ENCODE measurements around the gene TTLL10. TPM values are rescaled to one million over a fixed set of nuclear protein-coding genes. Genes with fewer than 3 reads are reported as not detected.
A peak's percentile ranks its signal among the peaks of the same experiment; 100 is the strongest.

The TTLL10 gene
- total RNA-seq, 1 experiment from 2014 or later = not detected

DNA sequence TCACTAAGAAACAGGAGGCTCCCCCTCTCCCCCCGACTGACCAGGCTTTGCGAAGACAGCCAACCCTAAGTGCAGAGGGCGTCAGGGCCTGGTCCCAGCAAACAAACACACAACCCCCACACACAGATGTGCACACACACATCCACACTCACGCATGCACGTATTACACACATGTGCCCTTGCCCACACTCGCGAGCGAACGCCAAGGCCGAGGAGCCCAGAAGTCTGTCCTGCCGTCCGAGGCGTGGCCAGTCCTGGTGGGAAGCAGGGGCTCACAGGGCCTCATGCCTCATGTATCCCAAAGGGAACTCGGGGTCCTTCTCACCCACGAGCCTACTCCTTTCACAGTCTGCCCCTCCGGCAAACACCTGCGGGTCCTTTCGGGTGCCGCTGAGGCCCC, 56.1 kb downstream of the TTLL10 start:
- CTCF ChIA-PET = interaction anchor here (0.8 to 1.0 kb wide), 3 partner anchors 10 to 107 kb away, joined by 3 to 4 read pairs (median 3); no protein-coding TSS in a partner anchor
- TF ChIP-seq, protein P1, sequence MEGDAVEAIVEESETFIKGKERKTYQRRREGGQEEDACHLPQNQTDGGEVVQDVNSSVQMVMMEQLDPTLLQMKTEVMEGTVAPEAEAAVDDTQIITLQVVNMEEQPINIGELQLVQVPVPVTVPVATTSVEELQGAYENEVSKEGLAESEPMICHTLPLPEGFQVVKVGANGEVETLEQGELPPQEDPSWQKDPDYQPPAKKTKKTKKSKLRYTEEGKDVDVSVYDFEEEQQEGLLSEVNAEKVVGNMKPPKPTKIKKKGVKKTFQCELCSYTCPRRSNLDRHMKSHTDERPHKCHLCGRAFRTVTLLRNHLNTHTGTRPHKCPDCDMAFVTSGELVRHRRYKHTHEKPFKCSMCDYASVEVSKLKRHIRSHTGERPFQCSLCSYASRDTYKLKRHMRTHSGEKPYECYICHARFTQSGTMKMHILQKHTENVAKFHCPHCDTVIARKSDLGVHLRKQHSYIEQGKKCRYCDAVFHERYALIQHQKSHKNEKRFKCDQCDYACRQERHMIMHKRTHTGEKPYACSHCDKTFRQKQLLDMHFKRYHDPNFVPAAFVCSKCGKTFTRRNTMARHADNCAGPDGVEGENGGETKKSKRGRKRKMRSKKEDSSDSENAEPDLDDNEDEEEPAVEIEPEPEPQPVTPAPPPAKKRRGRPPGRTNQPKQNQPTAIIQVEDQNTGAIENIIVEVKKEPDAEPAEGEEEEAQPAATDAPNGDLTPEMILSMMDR (IDR thresholded peaks at IDR 0.05; ENCODE audit: unreplicated experiment) = no peak
- DNase-seq (ENCODE audit: unreplicated experiment) = no peak
- H3K4me1 Mint-ChIP-seq (ENCODE audit: insufficient read depth, unreplicated experiment) = peaks cover 8% of the 10 kb centered on the region
- peaks cover 25% of the 10 kb centered on the region for H3K36me3 Mint-ChIP-seq (ENCODE audit: insufficient read depth, unreplicated experiment)
- no TSS peak for BruUV-seq (replicated peaks)
- no peaks in the 10 kb centered on the region for H3K9me3 Mint-ChIP-seq (ENCODE audit: unreplicated experiment)
- POLR2A ChIA-PET = interaction anchor here (0.7 kb wide), 1 partner anchor 170 kb away, joined by 4 read pairs; the partner anchor contains the start of gene CCNL2
- peak overlapping the region; percentile 49 for H3K4me3 Mint-ChIP-seq (ENCODE audit: unreplicated experiment)
- H3K27ac Mint-ChIP-seq (ENCODE audit: low read depth, unreplicated experiment) = peak overlapping the region; percentile 85
- no peaks in the 10 kb centered on the region for H3K27me3 Mint-ChIP-seq (ENCODE audit: insufficient read depth, unreplicated experiment)
- intact Hi-C loops (cut with micrococcal nuclease) = loop anchor here (2.0 to 5.0 kb wide), 2 partner anchors 63 to 107 kb away; no protein-coding TSS in a partner anchor

DNA sequence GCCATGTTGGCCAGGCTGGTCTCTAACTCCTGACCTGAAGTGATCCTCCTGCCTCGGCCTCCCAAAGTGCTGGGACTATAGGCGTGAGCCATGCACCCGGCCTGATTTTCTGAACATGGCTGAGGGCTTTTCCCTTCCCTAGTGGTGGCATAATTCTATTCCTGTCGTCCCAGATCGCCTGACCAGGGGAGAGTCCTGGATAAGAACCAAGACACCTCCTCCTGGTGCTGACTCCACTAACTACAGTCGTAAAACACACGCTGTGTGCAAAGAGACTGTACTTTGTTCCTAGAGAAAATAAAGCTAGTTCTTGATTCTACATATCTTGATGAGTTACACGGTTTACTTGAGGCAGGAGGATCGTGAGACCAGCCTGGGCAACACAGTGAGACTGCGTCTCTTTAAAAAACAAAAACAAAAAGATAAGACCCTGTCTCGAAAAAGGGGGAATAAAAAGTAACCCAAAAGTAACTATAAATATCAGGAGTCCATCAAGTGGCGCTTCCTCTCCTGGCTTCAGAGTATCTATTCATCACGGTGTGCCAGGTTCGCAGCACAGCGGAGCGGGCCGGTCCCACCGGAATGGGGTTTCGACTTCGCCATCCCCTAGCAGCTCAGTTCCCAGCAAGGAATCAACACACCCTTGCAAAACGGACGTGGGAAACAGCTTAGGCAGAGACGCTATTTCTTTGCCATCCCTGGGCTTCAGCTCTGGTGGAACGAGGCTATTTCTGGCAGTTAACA, 57.1 kb downstream of the TTLL10 start:
- Mint-ChIP-seq H3K27ac (ENCODE audit: low read depth, unreplicated experiment) (peak overlapping the region; percentile 85), H3K27me3 (ENCODE audit: insufficient read depth, unreplicated experiment) (no peaks in the 10 kb centered on the region), H3K36me3 (ENCODE audit: insufficient read depth, unreplicated experiment) (peaks cover 14% of the 10 kb centered on the region), H3K9me3 (ENCODE audit: unreplicated experiment) (no peaks in the 10 kb centered on the region), H3K4me1 (ENCODE audit: insufficient read depth, unreplicated experiment) (peaks cover 8% of the 10 kb centered on the region), H3K4me3 (ENCODE audit: unreplicated experiment) (peak overlapping the region; percentile 88)
- intact Hi-C loops (cut with micrococcal nuclease) = loop anchor here (2.0 to 5.0 kb wide), 2 partner anchors 61 to 108 kb away; no protein-coding TSS in a partner anchor
- CTCF ChIA-PET = interaction anchor here (0.6 to 1.5 kb wide), 9 partner anchors 11 to 457 kb away, joined by 3 to 8 read pairs (median 3); no protein-coding TSS in a partner anchor
- POLR2A ChIA-PET = interaction anchor here (0.6 to 2.0 kb wide), 20 partner anchors 9 to 230 kb away, joined by 3 to 9 read pairs (median 4); partner anchors contain the start of genes C1orf159, CCNL2 and ISG15
- TSS peak; percentile 76 for BruUV-seq (replicated peaks)
- DNase-seq (ENCODE audit: unreplicated experiment) = peak; percentile 64
- TF ChIP-seq, protein P1 (IDR thresholded peaks at IDR 0.05; ENCODE audit: unreplicated experiment) = peak; percentile 30

DNA sequence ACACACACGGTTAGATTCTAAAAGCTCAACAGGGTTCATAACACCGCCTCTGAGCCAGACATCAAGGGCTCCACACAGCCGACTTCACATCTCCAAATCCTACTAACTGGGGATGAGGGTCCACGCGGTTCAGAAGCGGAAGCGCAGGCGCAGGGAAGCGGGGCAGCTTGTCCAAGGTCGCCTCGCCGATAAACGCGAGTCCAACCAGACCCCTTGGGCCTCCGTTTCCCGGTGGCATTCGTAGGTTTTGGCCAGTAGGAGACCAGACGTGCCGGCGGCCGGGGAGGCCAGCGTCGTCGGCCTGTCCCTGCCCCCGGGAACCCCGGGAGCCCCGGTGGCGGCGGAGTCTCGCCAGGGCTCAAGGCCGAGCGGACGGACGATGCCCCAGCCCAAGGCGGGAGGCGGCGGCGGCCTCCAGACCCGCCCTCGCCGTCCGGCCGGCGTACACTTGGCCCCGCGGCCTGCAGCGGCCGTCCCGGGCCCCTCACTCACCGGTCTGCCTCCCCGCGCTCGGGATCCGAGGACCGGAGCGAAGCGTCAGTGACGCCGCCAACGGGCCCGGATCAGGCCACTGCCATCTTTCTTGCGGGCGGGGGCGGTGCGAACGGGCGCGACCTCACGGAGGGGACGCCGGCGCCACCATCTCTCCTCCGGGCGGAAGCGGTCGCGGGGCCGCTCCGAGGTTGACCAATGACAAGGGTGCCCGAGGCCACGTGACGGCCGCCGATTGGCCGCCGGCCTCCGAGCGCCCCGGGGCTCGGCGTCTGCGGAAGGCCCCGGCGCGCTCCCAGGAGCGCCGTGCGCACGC, 57.9 kb downstream of the TTLL10 start, which contains the start of gene SDF4:
Gene SDF4, minus strand, starts transcription at position 602 of the 808 bp plus-strand sequence. CDS start 3,229 bp downstream, outside the sequence.
- peaks cover 10% of the 10 kb centered on the region for H3K36me3 Mint-ChIP-seq (ENCODE audit: insufficient read depth, unreplicated experiment)
- peak within 1 kb of the TSS; percentile 85 for H3K27ac Mint-ChIP-seq (ENCODE audit: low read depth, unreplicated experiment)
- DNase-seq (ENCODE audit: unreplicated experiment) = peak; percentile 95
- peak within 1 kb of the TSS; percentile 88 for H3K4me3 Mint-ChIP-seq (ENCODE audit: unreplicated experiment)
- no peaks in the 10 kb centered on the region for H3K27me3 Mint-ChIP-seq (ENCODE audit: insufficient read depth, unreplicated experiment)
- no peaks in the 10 kb centered on the region for H3K9me3 Mint-ChIP-seq (ENCODE audit: unreplicated experiment)
- no TSS peak for BruUV-seq (replicated peaks)
- peaks cover 8% of the 10 kb centered on the region for H3K4me1 Mint-ChIP-seq (ENCODE audit: insufficient read depth, unreplicated experiment)
- ChIA-PET POLR2A (interaction anchor here (0.6 to 2.0 kb wide), 23 partner anchors 8 to 231 kb away, joined by 3 to 9 read pairs (median 4); partner anchors contain the start of genes C1orf159, CCNL2 and ISG15), CTCF (interaction anchor here (0.6 to 1.5 kb wide), 8 partner anchors 19 to 215 kb away, joined by 3 to 8 read pairs (median 3); no protein-coding TSS in a partner anchor)
- intact Hi-C loops (cut with micrococcal nuclease) = loop anchor here (2.0 to 5.0 kb wide), 2 partner anchors 61 to 109 kb away; no protein-coding TSS in a partner anchor
- TF ChIP-seq, protein P1 (IDR thresholded peaks at IDR 0.05; ENCODE audit: unreplicated experiment) = no peak
